Nephron progenitor cell (in vitro differentiated cells): ENCODE data around the gene ASMTL.

ENCODE experiments used
- DNase-seq: peaks from one replicate; pipeline ENCODE4 v3.0.0; 2021
- H3K27ac Mint-ChIP-seq: 2 replicates; pipeline ENCODE4 v1.8.0; 2021; ENCODE audit warnings: mild to moderate bottlenecking, moderate library complexity, mixed read lengths
- H3K27me3 Mint-ChIP-seq: 2 replicates; pipeline ENCODE4 v1.8.0; 2021; ENCODE audit warnings: mild to moderate bottlenecking, low read depth, mixed read lengths; ENCODE audit not compliant: poor library complexity
- H3K36me3 Mint-ChIP-seq: 2 replicates; pipeline ENCODE4 v1.8.0; 2021; ENCODE audit warnings: low read depth, mixed read lengths
- H3K4me1 Mint-ChIP-seq: 2 replicates; pipeline ENCODE4 v1.8.0; 2021; ENCODE audit warnings: mixed read lengths
- H3K4me3 Mint-ChIP-seq: 2 replicates; pipeline ENCODE4 v1.8.0; 2021; ENCODE audit warnings: mild to moderate bottlenecking, moderate library complexity, mixed read lengths
- H3K9me3 Mint-ChIP-seq: 2 replicates; pipeline ENCODE4 v1.8.0; 2021; ENCODE audit warnings: mild to moderate bottlenecking, moderate library complexity, mixed read lengths
- TF ChIP-seq, protein P1 (sequence below): fragments of 200-600 bp; sonication (generic); IDR thresholded peaks from 2 replicates; pipeline ENCODE4 v1.5.0; 2021; ENCODE audit warnings: antibody characterized with exemption

The ASMTL gene

DNA sequence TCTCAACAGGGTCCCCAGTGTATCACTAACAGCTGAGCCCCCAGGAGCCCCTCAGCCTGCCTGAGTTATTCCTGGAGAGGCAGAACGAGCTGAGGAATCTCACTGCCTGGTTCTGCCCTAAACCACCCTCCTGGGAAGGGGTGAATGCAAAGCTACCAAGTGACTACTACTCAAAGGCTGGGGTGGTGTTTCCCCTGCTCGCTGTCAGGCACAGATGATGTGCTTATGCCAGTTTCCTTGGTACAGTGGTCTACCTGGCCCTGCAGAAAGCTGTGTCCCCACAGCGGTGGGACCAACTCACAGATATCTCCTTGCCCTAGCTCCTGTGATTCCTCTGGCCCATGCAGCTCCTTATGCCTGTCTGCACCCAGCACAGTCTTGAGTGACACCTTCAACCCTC lies 35.4 kb upstream of the ASMTL start:
- peaks cover 9% of the 10 kb centered on the region for H3K27me3 Mint-ChIP-seq
- H3K4me1 Mint-ChIP-seq, result peaks cover under 1% of the 10 kb centered on the region
- TF ChIP-seq, protein P1, sequence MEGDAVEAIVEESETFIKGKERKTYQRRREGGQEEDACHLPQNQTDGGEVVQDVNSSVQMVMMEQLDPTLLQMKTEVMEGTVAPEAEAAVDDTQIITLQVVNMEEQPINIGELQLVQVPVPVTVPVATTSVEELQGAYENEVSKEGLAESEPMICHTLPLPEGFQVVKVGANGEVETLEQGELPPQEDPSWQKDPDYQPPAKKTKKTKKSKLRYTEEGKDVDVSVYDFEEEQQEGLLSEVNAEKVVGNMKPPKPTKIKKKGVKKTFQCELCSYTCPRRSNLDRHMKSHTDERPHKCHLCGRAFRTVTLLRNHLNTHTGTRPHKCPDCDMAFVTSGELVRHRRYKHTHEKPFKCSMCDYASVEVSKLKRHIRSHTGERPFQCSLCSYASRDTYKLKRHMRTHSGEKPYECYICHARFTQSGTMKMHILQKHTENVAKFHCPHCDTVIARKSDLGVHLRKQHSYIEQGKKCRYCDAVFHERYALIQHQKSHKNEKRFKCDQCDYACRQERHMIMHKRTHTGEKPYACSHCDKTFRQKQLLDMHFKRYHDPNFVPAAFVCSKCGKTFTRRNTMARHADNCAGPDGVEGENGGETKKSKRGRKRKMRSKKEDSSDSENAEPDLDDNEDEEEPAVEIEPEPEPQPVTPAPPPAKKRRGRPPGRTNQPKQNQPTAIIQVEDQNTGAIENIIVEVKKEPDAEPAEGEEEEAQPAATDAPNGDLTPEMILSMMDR, result no peak
- no peak overlapping the region for H3K27ac Mint-ChIP-seq
- H3K36me3 Mint-ChIP-seq, result peaks cover 4% of the 10 kb centered on the region
- H3K4me3 Mint-ChIP-seq, result no peak overlapping the region
- DNase-seq, result no peak
- peaks cover 31% of the 10 kb centered on the region for H3K9me3 Mint-ChIP-seq

DNA sequence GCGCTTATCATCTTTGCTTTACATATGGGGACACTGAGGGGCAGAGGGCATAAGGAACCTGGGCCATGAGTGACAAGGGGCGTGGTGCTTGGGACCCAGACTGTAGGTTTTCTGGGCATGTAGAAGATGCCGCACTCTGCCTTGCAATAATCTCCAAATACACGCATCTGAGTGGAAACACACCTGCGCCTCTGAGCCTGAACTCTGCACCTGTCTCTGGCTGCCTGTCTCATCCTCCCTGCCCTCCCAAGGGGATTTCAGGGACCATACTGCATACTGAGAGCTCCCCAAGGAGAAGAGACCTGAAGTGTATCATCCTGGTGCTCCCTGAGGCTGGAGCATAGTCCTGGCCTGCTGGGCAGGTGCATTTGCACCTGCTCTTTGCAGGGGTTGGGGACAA lies 34.7 kb upstream of the ASMTL start:
- Mint-ChIP-seq H3K4me3 (no peak overlapping the region), H3K4me1 (no peaks in the 10 kb centered on the region), H3K9me3 (peaks cover 31% of the 10 kb centered on the region), H3K27me3 (peaks cover 5% of the 10 kb centered on the region), H3K27ac (no peak overlapping the region), H3K36me3 (peaks cover 4% of the 10 kb centered on the region)
- DNase-seq, result no peak
- TF ChIP-seq, protein P1, result no peak

DNA sequence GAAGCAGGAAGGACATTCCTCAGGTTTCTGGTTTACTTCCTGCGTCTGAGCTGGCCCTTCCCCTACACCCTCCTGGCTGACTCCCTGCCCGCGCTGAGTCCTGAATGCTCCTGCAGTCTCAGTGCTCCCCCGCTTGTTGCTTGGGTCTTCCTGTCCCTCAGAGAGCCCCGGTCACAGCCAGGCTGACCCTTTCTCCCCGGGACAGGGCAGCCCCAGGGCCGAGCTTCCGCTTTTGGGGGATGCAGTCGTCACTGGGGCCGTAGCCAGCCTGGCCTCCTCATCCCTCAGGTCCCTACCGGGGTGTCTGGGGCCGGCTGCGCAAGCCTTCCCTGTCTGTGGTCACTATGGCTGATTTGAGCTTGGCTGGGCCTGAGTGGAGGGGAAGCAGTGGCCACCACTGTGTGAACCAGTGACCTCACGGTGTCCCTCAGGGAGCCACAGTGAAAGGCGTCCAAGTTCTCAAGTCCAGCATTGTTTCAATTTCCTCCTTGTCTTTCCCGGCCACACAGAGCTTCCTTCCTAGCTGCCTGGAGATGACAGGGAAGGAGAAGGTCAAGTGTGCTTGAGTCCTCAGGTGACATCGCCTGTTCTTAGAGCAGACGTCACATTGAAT lies 34.1 kb upstream of the ASMTL start:
- no peak overlapping the region for H3K4me3 Mint-ChIP-seq
- no peak overlapping the region for H3K27ac Mint-ChIP-seq

DNA sequence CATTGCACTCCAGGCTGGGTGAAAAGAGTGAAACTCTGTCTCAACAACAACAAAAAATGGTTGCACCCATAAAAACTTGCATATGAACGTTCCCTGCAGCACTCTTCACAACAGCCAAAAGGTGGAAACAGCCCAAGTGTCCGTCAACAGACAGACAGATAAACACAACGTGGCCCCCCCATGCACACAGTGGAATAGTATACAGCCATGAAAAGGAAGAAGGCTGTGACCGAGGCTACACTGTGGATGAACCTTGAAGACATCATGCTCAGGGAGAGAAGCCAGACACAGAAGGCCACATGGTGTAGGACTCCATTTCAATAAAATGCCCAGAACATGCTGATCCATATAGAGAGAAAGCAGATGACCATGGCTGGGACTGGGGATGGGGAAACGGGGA lies 33.5 kb upstream of the ASMTL start:
- Mint-ChIP-seq H3K36me3 (peaks cover 4% of the 10 kb centered on the region), H3K9me3 (peaks cover 19% of the 10 kb centered on the region), H3K27ac (no peak overlapping the region), H3K27me3 (peaks cover 4% of the 10 kb centered on the region), H3K4me1 (peaks cover 8% of the 10 kb centered on the region), H3K4me3 (no peak overlapping the region)
- TF ChIP-seq, protein P1, result no peak
- no peak for DNase-seq

More for the DNA sequence above, 34.1 kb upstream of the ASMTL start:
- DNase-seq, result no peak
- Mint-ChIP-seq H3K27me3 (peaks cover 4% of the 10 kb centered on the region), H3K4me1 (peaks cover 4% of the 10 kb centered on the region), H3K36me3 (peaks cover 4% of the 10 kb centered on the region), H3K9me3 (peaks cover 26% of the 10 kb centered on the region)
- TF ChIP-seq, protein P1, result no peak

DNA sequence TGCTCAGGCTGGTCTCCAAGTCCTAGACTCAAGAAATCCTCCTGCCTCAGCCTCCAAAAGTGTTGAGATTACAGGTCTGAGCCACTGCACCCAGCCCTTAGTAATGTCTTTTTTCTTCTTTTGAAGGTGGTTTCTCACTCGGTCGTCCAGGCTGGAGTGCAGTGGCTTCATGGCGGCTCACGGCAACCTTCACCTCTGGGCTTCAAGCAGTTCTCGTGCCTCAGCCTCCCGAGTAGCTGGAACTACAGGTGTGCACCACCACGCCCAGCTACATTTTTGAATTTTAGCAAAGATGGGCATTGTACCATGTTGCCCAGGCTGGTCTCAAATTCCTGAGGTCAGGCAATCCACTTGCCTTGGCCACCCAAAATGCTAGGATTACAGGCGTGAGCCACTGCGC lies 32.3 kb upstream of the ASMTL start:
- Mint-ChIP-seq H3K36me3 (peaks cover 4% of the 10 kb centered on the region), H3K4me3 (no peak overlapping the region), H3K4me1 (peaks cover 8% of the 10 kb centered on the region), H3K27me3 (peaks cover 4% of the 10 kb centered on the region), H3K9me3 (peaks cover 21% of the 10 kb centered on the region), H3K27ac (no peak overlapping the region)
- no peak for DNase-seq
- TF ChIP-seq, protein P1, result no peak

DNA sequence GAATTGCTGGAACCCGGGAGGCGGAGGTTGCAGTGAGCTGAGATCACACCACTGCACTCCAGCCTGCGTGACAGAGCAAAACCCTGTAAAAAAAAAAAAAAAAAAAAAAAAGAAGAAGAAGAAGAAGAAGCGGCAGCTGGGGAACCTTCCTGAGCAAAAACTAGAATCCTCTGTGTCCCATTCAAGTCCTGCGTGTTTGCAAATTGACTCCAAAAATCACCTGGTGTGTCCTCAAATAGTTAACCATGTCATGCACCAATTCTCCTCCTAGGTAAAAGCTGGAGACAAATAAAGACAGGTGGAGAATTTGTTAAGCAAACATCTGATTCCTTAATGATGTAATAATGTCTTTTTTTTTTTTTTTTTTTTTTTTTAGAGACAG lies 31.9 kb upstream of the ASMTL start:
- Mint-ChIP-seq H3K9me3 (peaks cover 25% of the 10 kb centered on the region), H3K4me1 (peaks cover 8% of the 10 kb centered on the region), H3K4me3 (no peak overlapping the region), H3K27me3 (peaks cover 4% of the 10 kb centered on the region), H3K36me3 (peaks cover 4% of the 10 kb centered on the region), H3K27ac (no peak overlapping the region)
- DNase-seq, result no peak
- TF ChIP-seq, protein P1, result no peak
